Activated T-cell treated with anti-CD3 and anti-CD28 coated beads, Interleukin-2, amount 50 U/mL, for 72 hours (primary cell): ENCODE measurements around the gene TAGAP. TPM values are rescaled to one million over a fixed set of nuclear protein-coding genes. Genes with fewer than 3 reads are reported as not detected.

Source experiments
- ATAC-seq, 2 donors: fragments of 150-1000 bp; cut with Tn5 transposase; replicated peaks in 1 of 2; 2 replicates each; pipeline ENCODE4 v1.10.0; 2021; ENCODE audit warnings: moderate library complexity in 2 of 2, mild to moderate bottlenecking in 1 of 2
- DNase-seq, 2 donors: peaks; one replicate each; pipeline ENCODE4 v3.0.0; 2021 to 2022; ENCODE audit warnings: mixed read lengths in 1 of 2
- H3K27ac Mint-ChIP-seq: one replicate; pipeline ENCODE4 v1.8.0; 2022; ENCODE audit warnings: mild to moderate bottlenecking, moderate library complexity, mixed read lengths
- H3K27me3 Mint-ChIP-seq: one replicate; pipeline ENCODE4 v1.8.0; 2022; ENCODE audit warnings: low read depth, mixed read lengths
- H3K36me3 Mint-ChIP-seq, 2 donors: one replicate each; pipeline ENCODE4 v1.8.0; 2022; ENCODE audit warnings: mixed read lengths in 2 of 2, mild to moderate bottlenecking in 1 of 2; ENCODE audit not compliant: insufficient read depth in 2 of 2
- H3K4me1 Mint-ChIP-seq: one replicate; pipeline ENCODE4 v1.8.0; 2022; ENCODE audit warnings: low read depth, mixed read lengths
- H3K4me3 Mint-ChIP-seq, 2 donors: one replicate each; pipeline ENCODE4 v1.8.0; 2022; ENCODE audit warnings: mild to moderate bottlenecking in 2 of 2, mixed read lengths in 2 of 2, moderate library complexity in 2 of 2
- H3K9me3 Mint-ChIP-seq, 2 donors: one replicate each; pipeline ENCODE4 v1.8.0; 2022; ENCODE audit warnings: mixed read lengths in 2 of 2
- total RNA-seq, 2 donors: library from RNA; stranded (reverse); gene quantifications; one replicate each; pipeline ENCODE4 v1.2.3, GENCODE V29; 2022

TAGAP gene
- total RNA-seq, 2 donors from 2014 or later = 34.6 to 56.1 TPM

DNA sequence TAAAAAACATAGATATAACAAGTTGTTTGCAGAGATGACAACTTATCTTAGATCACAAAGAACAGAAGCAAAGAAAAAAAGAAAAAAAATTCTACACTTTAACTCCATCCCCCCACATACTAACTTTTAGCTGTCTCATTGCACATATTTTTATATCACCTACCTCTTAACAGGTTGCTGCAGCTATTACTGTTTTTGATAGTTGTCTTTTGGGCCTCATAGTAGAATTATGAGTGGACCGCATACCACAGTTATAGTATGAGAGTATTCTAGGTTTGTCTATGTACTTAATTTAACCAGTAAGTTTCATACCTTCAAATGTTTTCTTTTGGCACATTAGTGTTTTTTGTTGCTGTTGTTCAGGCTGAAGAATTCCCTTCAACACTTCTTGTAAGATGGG is 57.1 kb downstream of the TAGAP start:
- Mint-ChIP-seq H3K27me3 (no peaks in the 10 kb centered on the region), H3K4me1 (peaks cover 43% of the 10 kb centered on the region), H3K9me3 (peaks cover 4% of the 10 kb centered on the region in 2 donors), H3K27ac (peak overlapping the region; percentile 26), H3K36me3 (peaks cover 10 to 20% of the 10 kb centered on the region in 2 donors), H3K4me3 (peak overlapping the region in 1 of 2 donors; percentile 51)
- DNase-seq (no peak), ATAC-seq (peak; percentile 87 to 91)

Other genes starting within 250 kb of the TAGAP start
- gene EZR, start 225.6 kb downstream of the TAGAP start, total RNA-seq = 100 to 1,000 TPM; 167 to 177 TPM
- gene RSPH3, start 44.8 kb downstream of the TAGAP start, total RNA-seq = 1 to 10 TPM; 6.1 to 6.3 TPM
- gene FNDC1, start 124.4 kb upstream of the TAGAP start, total RNA-seq = under 1 TPM in 1 of 2 donors, not detected in 1; 0.30 TPM